Mesenchymal stem cell (in vitro differentiated cells and primary cell): Measurements from ENCODE around the gene CFAP69.

Source experiments
- DNase-seq: peaks from one replicate; pipeline ENCODE4 v3.0.0-alpha.2; 2013
- H2AFZ ChIP-seq: one replicate; pipeline ENCODE4 v1.6.1; 2013; ENCODE audit warnings: low read depth, mild to moderate bottlenecking, control low read depth, inconsistent platforms, low read length, moderate library complexity
- H2AK5ac ChIP-seq: 2 replicates; pipeline ENCODE4 v1.6.1; 2013; ENCODE audit warnings: low read length, moderate library complexity, mild to moderate bottlenecking, inconsistent platforms; ENCODE audit not compliant: severe bottlenecking
- H2BK120ac ChIP-seq: one replicate; pipeline ENCODE4 v1.6.1; 2013; ENCODE audit warnings: low read depth, mild to moderate bottlenecking, inconsistent platforms, low read length, moderate library complexity
- H2BK12ac ChIP-seq, 2 experiments: one replicate each; pipeline ENCODE4 v1.6.1; 2013; ENCODE audit warnings: inconsistent platforms in 2 of 2, low read length in 2 of 2, mild to moderate bottlenecking in 2 of 2, moderate library complexity in 2 of 2, control low read depth in 1 of 2
- H2BK15ac ChIP-seq: one replicate; pipeline ENCODE4 v1.6.1; 2013; ENCODE audit warnings: mild to moderate bottlenecking, low read depth, inconsistent platforms; ENCODE audit not compliant: poor library complexity, severe bottlenecking
- H2BK5ac ChIP-seq: 2 replicates; pipeline ENCODE4 v1.6.1; 2013; ENCODE audit warnings: low read depth, mild to moderate bottlenecking, low read length, control low read depth, inconsistent platforms; ENCODE audit not compliant: poor library complexity, severe bottlenecking
- H3K14ac ChIP-seq, 2 experiments: one replicate each; pipeline ENCODE4 v1.6.1; 2013; ENCODE audit warnings: inconsistent platforms in 2 of 2, low read length in 2 of 2, control low read depth in 1 of 2, mild to moderate bottlenecking in 1 of 2, moderate library complexity in 1 of 2
- H3K18ac ChIP-seq, 2 experiments: one replicate each; pipeline ENCODE4 v1.6.1; 2013; ENCODE audit warnings: inconsistent platforms in 2 of 2, low read length in 2 of 2, control low read depth in 1 of 2, low read depth in 1 of 2, mild to moderate bottlenecking in 1 of 2
- H3K23ac ChIP-seq, 2 experiments: one replicate each; pipeline ENCODE4 v1.6.1; 2013; ENCODE audit warnings: inconsistent platforms in 2 of 2, low read length in 2 of 2, mild to moderate bottlenecking in 2 of 2, moderate library complexity in 2 of 2, control low read depth in 1 of 2
- H3K27ac ChIP-seq: 2 replicates; pipeline ENCODE4 v1.5.1; 2013; ENCODE audit warnings: mild to moderate bottlenecking, moderate library complexity, low read length, control low read depth, inconsistent platforms; ENCODE audit not compliant: poor library complexity, severe bottlenecking
- H3K27me3 ChIP-seq, 2 experiments: 2 replicates each; pipeline versions ENCODE4 v1.6.1 to v1.7.0; 2013; ENCODE audit warnings: low read length in 2 of 2, mild to moderate bottlenecking in 2 of 2, moderate library complexity in 2 of 2, control low read depth in 1 of 2, inconsistent platforms in 1 of 2; ENCODE audit not compliant: control insufficient read depth in 1 of 2, insufficient read depth in 1 of 2
- H3K36me3 ChIP-seq, 2 experiments: 2 replicates each; pipeline versions ENCODE4 v1.6.1 to v1.7.0; 2013; ENCODE audit warnings: low read length in 2 of 2, control low read depth in 1 of 2, inconsistent platforms in 1 of 2, low read depth in 1 of 2, mild to moderate bottlenecking in 1 of 2; ENCODE audit not compliant: insufficient read depth in 2 of 2, control insufficient read depth in 1 of 2
- H3K4ac ChIP-seq, 2 experiments: one replicate each; pipeline ENCODE4 v1.6.1; 2013; ENCODE audit warnings: inconsistent platforms in 2 of 2, low read length in 2 of 2, mild to moderate bottlenecking in 2 of 2, moderate library complexity in 2 of 2, control low read depth in 1 of 2, low read depth in 1 of 2
- H3K4me1 ChIP-seq: 2 replicates; pipeline ENCODE4 v1.6.1; 2013; ENCODE audit warnings: low read depth, low read length, control low read depth; ENCODE audit not compliant: control insufficient read depth, insufficient read depth
- H3K4me2 ChIP-seq: 2 replicates; pipeline ENCODE4 v1.6.1; 2013; ENCODE audit warnings: low read length, mild to moderate bottlenecking, inconsistent platforms; ENCODE audit not compliant: poor library complexity, severe bottlenecking
- H3K4me3 ChIP-seq, 2 experiments: 2 replicates each; pipeline versions ENCODE4 v1.5.1 to v1.7.0; 2013; ENCODE audit warnings: low read length in 2 of 2, mild to moderate bottlenecking in 2 of 2, control low read depth in 1 of 2, low read depth in 1 of 2; ENCODE audit not compliant: insufficient read depth in 1 of 2
- H3K79me1 ChIP-seq: replicated peaks from 2 replicates; pipeline ENCODE4 v1.6.1; 2013; ENCODE audit warnings: mild to moderate bottlenecking, control low read depth, low read length, inconsistent platforms; ENCODE audit not compliant: poor library complexity, severe bottlenecking
- H3K9ac ChIP-seq: 2 replicates; pipeline ENCODE4 v1.7.0; 2013; ENCODE audit warnings: mild to moderate bottlenecking, low read length, moderate library complexity
- H3K9me3 ChIP-seq: 2 replicates; pipeline ENCODE4 v1.7.0; 2013; ENCODE audit warnings: mild to moderate bottlenecking, low read length; ENCODE audit not compliant: control insufficient read depth
- H4K8ac ChIP-seq: one replicate; pipeline ENCODE4 v1.6.1; 2013; ENCODE audit warnings: inconsistent platforms, mild to moderate bottlenecking, low read length, moderate library complexity
- H4K91ac ChIP-seq: one replicate; pipeline ENCODE4 v1.6.1; 2013; ENCODE audit warnings: mild to moderate bottlenecking, low read length, inconsistent platforms
- WGBS: methylation state at CpG from one replicate; pipeline ENCODE4 v1.1.7; 2013; ENCODE audit warnings: mixed read lengths; 5-methylcytosine and 5-hydroxymethylcytosine counted together

The CFAP69 gene

DNA sequence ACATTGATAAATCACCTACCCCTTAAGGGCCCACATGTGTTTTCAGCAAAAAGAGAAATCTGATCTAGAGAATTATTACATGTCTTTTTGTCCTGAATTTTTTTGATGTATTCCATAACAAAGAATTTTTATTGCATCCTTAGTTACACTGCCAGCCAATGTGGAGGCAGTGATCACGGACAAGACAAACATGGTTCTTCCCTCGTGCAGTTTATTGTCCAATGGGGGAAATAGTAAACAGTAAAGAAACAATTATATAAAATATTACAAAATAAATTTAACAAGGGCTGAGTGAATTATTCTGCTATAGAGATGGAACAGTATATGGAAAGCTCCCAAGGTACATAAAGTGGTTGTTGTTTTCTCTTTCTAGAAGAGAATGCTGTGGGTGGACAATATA is 31.5 kb upstream of the CFAP69 start:
- no peak overlapping the region for H2AK5ac ChIP-seq
- no peak overlapping the region for H2AFZ ChIP-seq
- peaks cover 8% of the 10 kb centered on the region for H3K4me1 ChIP-seq
- no peak overlapping the region for H3K18ac ChIP-seq
- no peak overlapping the region for H2BK12ac ChIP-seq
- H4K8ac ChIP-seq, result no peak overlapping the region
- no peak for DNase-seq
- no peak overlapping the region for H2BK120ac ChIP-seq
- H3K27ac ChIP-seq, result no peak overlapping the region
- H3K14ac ChIP-seq, result no peak overlapping the region
- no peaks in the 10 kb centered on the region for H3K79me1 ChIP-seq
- H3K23ac ChIP-seq, result no peak overlapping the region
- H3K4me2 ChIP-seq, result no peak overlapping the region
- H3K9ac ChIP-seq, result peak overlapping the region; percentile 98
- H3K4ac ChIP-seq, result no peak overlapping the region
- WGBS, result 67% methylated on average over 1 of the region's 2 CpGs
- peaks cover 0 to 28% of the 10 kb centered on the region in 2 experiments for H3K27me3 ChIP-seq
- peak overlapping the region in 1 of 2 experiments; percentile 99 for H3K4me3 ChIP-seq
- H4K91ac ChIP-seq, result no peak overlapping the region
- no peak overlapping the region for H2BK15ac ChIP-seq
- H3K36me3 ChIP-seq, result no peaks in the 10 kb centered on the region
- no peak overlapping the region for H2BK5ac ChIP-seq
- H3K9me3 ChIP-seq, result no peaks in the 10 kb centered on the region

DNA sequence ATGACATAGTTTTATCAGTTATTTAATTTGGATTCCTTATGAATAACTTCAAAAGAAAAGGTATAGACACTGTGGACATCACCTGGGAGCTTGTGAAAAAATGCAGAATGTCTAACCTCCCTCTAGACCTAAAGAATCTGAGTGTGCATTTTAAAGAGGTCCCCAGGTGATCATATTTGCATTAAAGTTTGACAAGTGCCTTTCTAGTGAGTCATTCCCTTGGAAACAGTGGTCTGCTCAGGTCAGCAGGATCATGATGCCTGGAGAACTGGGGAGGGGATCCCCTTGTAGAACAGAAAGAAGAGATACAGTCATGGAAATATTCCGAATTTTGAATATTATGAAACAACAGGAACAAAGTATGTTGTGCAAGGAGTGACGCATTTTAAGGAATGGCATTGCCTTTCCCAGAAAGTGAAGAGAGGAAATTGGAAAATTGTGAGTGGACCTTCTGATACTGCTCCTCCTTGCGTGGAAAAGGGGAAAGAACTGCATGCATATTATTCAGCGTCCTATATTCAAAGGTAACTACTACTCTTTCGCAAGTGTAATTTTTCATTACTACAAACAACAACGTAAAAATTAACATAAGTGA is 28.8 kb upstream of the CFAP69 start:
- Histone ChIP-seq H2BK120ac (no peak overlapping the region), H4K8ac (no peak overlapping the region), H2BK5ac (no peak overlapping the region), H3K4me2 (no peak overlapping the region), H3K14ac (no peak overlapping the region), H3K4me3 (peak overlapping the region in 1 of 2 experiments; percentile 23), H3K36me3 (no peaks in the 10 kb centered on the region), H2AFZ (no peak overlapping the region), H3K4ac (no peak overlapping the region), H3K27ac (no peak overlapping the region), H2AK5ac (no peak overlapping the region), H3K18ac (no peak overlapping the region), H4K91ac (no peak overlapping the region), H2BK12ac (no peak overlapping the region), H3K23ac (no peak overlapping the region), H3K4me1 (peaks cover 8% of the 10 kb centered on the region), H3K9ac (peak overlapping the region; percentile 10), H3K79me1 (no peaks in the 10 kb centered on the region), H3K9me3 (no peaks in the 10 kb centered on the region), H3K27me3 (peaks cover 0 to 27% of the 10 kb centered on the region in 2 experiments), H2BK15ac (no peak overlapping the region)
- no peak for DNase-seq
- 90% methylated on average over 2 of the region's 6 CpGs for WGBS

DNA sequence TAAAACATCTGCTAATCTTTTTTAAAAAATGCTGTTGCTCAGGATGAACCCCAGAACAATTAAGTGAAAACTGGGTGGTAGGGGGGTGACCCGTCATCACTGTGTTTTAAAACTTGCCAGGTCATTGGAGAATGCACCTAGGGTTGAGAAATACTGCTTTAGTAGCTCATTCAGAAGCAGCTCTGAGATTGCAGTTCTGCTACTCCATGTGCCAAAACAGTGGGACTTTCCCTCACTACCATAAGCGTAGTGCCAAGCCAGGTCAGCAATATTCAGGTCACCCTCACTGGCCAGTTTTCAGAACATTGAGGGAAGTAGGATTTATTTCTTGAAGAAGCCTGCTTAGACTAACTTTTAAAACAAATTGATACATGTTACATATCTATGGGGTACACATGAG is 28.2 kb upstream of the CFAP69 start:
- peak overlapping the region; percentile 10 for H3K9ac ChIP-seq
- no peak overlapping the region for H3K23ac ChIP-seq
- H3K27me3 ChIP-seq, result peaks cover 0 to 25% of the 10 kb centered on the region in 2 experiments
- no peak overlapping the region for H2BK12ac ChIP-seq
- no peaks in the 10 kb centered on the region for H3K79me1 ChIP-seq
- H2AFZ ChIP-seq, result no peak overlapping the region
- no peak overlapping the region for H3K27ac ChIP-seq
- no peak overlapping the region for H3K4ac ChIP-seq
- no peaks in the 10 kb centered on the region for H3K36me3 ChIP-seq
- H2AK5ac ChIP-seq, result no peak overlapping the region
- H2BK5ac ChIP-seq, result no peak overlapping the region
- no peak for DNase-seq
- 68% methylated on average over 2 of the region's 2 CpGs for WGBS
- H3K4me2 ChIP-seq, result no peak overlapping the region
- no peak overlapping the region for H4K91ac ChIP-seq
- no peak overlapping the region for H4K8ac ChIP-seq
- no peak overlapping the region for H3K14ac ChIP-seq
- no peaks in the 10 kb centered on the region for H3K9me3 ChIP-seq
- H2BK15ac ChIP-seq, result no peak overlapping the region
- no peak overlapping the region for H3K18ac ChIP-seq
- H3K4me3 ChIP-seq, result no peak overlapping the region
- H3K4me1 ChIP-seq, result peaks cover 4% of the 10 kb centered on the region
- H2BK120ac ChIP-seq, result no peak overlapping the region

DNA sequence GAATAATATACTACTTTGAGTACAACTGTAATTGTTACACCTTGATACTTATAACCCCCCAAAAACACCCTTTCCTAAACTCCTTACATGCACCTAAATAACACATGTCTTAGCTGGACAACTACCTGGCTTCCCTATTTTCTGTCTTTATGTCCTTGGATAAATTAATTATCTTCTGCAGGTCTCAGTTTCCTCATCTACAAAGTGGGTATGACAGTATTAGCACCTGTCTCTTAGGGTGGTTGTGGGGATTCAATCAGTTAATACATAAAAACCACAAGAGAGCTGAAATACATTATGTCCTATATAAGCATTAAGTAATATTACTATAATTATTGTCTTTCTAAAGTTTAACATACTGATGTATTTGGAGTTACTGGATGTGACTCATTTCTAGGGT is 22.6 kb upstream of the CFAP69 start:
- Histone ChIP-seq H3K4me1 (no peaks in the 10 kb centered on the region), H2BK15ac (no peak overlapping the region), H3K36me3 (peaks cover 0 to 22% of the 10 kb centered on the region in 2 experiments), H2BK12ac (no peak overlapping the region), H3K18ac (no peak overlapping the region), H3K4ac (no peak overlapping the region), H2BK120ac (no peak overlapping the region), H3K9ac (no peak overlapping the region), H3K4me2 (no peak overlapping the region), H2AK5ac (no peak overlapping the region), H3K4me3 (no peak overlapping the region), H3K23ac (no peak overlapping the region), H3K9me3 (no peaks in the 10 kb centered on the region), H2AFZ (no peak overlapping the region), H3K27me3 (peaks cover 0 to 8% of the 10 kb centered on the region in 2 experiments), H4K91ac (no peak overlapping the region), H3K14ac (no peak overlapping the region), H3K27ac (no peak overlapping the region), H2BK5ac (no peak overlapping the region), H4K8ac (no peak overlapping the region), H3K79me1 (no peaks in the 10 kb centered on the region)
- no peak for DNase-seq
